HG02938 (cell line): ENCODE results near the gene ARL13B.
A peak's percentile ranks its signal among the peaks of the same experiment; 100 is the strongest.
"Not testable (repeated sequence)": the region's sequence is repeated elsewhere in the genome, so short reads cannot be mapped to it uniquely, and the experiment has no call there.

Source experiments
- ATAC-seq: cut with Tn5 transposase; IDR thresholded peaks from one replicate; pipeline ENCODE4 v1.9.1; 2021; ENCODE audit warnings: mild to moderate bottlenecking, moderate library complexity; ENCODE audit not compliant: unreplicated experiment

The ARL13B gene

GRCh38 chr3:93979850-93980676 is at the start of gene ARL13B:
TSS of gene ARL13B (plus strand) at chr3:93980155. CDS start at chr3:93980424, 269 bp downstream.
- ATAC-seq, result peak; percentile 100

- no peak for ATAC-seq
These were observed 48.2 kb upstream of the ARL13B start for GRCh38 chr3:93931597-93932229.

GRCh38 chr3:93934366-93935046 is 45.4 kb upstream of the ARL13B start:
- ATAC-seq, result no peak

GRCh38 chr3:93936549-93936948 is 43.4 kb upstream of the ARL13B start:
- no peak for ATAC-seq

GRCh38 chr3:93937485-93937884 is 42.5 kb upstream of the ARL13B start:
- not testable (repeated sequence) for ATAC-seq

GRCh38 chr3:93949958-93950357 is 30.0 kb upstream of the ARL13B start:
- not testable (repeated sequence) for ATAC-seq

GRCh38 chr3:93961026-93961425 is 18.9 kb upstream of the ARL13B start:
- ATAC-seq, result no peak

- no peak for ATAC-seq
These were observed 18.5 kb upstream of the ARL13B start for GRCh38 chr3:93961489-93961888.

- ATAC-seq, result no peak
These were observed 17.2 kb upstream of the ARL13B start for GRCh38 chr3:93962798-93963197.

GRCh38 chr3:93965106-93965505 is 14.8 kb upstream of the ARL13B start:
- not testable (repeated sequence) for ATAC-seq

GRCh38 chr3:93969443-93969842 is 10.5 kb upstream of the ARL13B start:
- ATAC-seq, result no peak

- no peak for ATAC-seq
These were observed 10.0 kb upstream of the ARL13B start for GRCh38 chr3:93969997-93970396.

- peak; percentile 69 for ATAC-seq
These were observed 6.5 kb upstream of the ARL13B start, which contains the start of gene PROS1 for GRCh38 chr3:93973131-93974126. TSS of gene PROS1 (minus strand) at chr3:93973896. CDS start at chr3:93973749, 147 bp downstream.

- ATAC-seq, result no peak
These were observed 1.7 kb downstream of the ARL13B start for GRCh38 chr3:93981649-93982048.

GRCh38 chr3:93983408-93983807 is 3.5 kb downstream of the ARL13B start:
- no peak for ATAC-seq

GRCh38 chr3:93984618-93985017 is 4.7 kb downstream of the ARL13B start:
- ATAC-seq, result no peak

GRCh38 chr3:93988283-93988682 is 8.3 kb downstream of the ARL13B start:
- no peak for ATAC-seq

- ATAC-seq, result no peak
These were observed 8.8 kb downstream of the ARL13B start for GRCh38 chr3:93988764-93989163.

- no peak for ATAC-seq
These were observed 9.3 kb downstream of the ARL13B start for GRCh38 chr3:93989241-93989640.

- ATAC-seq, result no peak
These were observed 11.7 kb downstream of the ARL13B start for GRCh38 chr3:93991631-93992030.
